PC-3 (cell line): Measurements from ENCODE around the gene PKNOX2. TPM values are rescaled to one million over a fixed set of nuclear protein-coding genes. Genes with fewer than 3 reads are reported as not detected.

ENCODE experiments used
- ATAC-seq: fragments of 200-7000 bp; cut with Tn5 transposase; 2 replicates; pipeline ENCODE4 v1.9.1; 2020; ENCODE audit warnings: mild to moderate bottlenecking, moderate library complexity
- BruUV-seq: library from RNA; stranded (reverse); fragments of 400-500 nt; replicated peaks from 2 replicates; lab custom pipeline; 2021; lab: Mats Ljungman, UMichigan
- CTCF ChIA-PET: fragments of 300-600 bp; sonication (Branson Sonifier 250); formaldehyde crosslinking; loops from one replicate; lab custom pipeline; 2022; ENCODE audit warnings: antibody characterized with exemption; lab: Charles Lee
- POLR2A ChIA-PET: fragments of 300-600 bp; sonication (Branson Sonifier 250); formaldehyde crosslinking; loops from one replicate; lab custom pipeline; 2022; ENCODE audit warnings: antibody characterized with exemption; ENCODE audit not compliant: unreplicated experiment; lab: Charles Lee
- DNase-seq: peaks from one replicate; pipeline ENCODE4 v3.0.0-alpha.2; 2015
- H2AFZ ChIP-seq: fragments of 300-600 bp; sonication (generic); 2 replicates; pipeline ENCODE4 v1.6.0; 2016; ENCODE audit warnings: antibody characterized with exemption, low read length
- H3F3A ChIP-seq: fragments of 300-600 bp; sonication (generic); one replicate; pipeline ENCODE4 v1.6.0; 2017; ENCODE audit warnings: antibody characterized with exemption, low read length, control low read depth, mild to moderate bottlenecking; ENCODE audit not compliant: unreplicated experiment
- H3K27ac ChIP-seq: fragments of 300-600 bp; sonication (generic); 2 replicates; pipeline ENCODE4 v1.5.1; 2016; ENCODE audit warnings: mild to moderate bottlenecking, low read length
- H3K27me3 ChIP-seq: fragments of 300-600 bp; sonication (generic); 2 replicates; pipeline ENCODE4 v1.6.1; 2016; ENCODE audit warnings: low read length, mixed read lengths
- H3K36me3 ChIP-seq: fragments of 300-600 bp; sonication (generic); 2 replicates; pipeline ENCODE4 v1.6.1; 2016; ENCODE audit warnings: low read depth, mixed run types, low read length, mixed read lengths
- H3K4me1 ChIP-seq: fragments of 300-600 bp; sonication (generic); 2 replicates; pipeline ENCODE4 v1.5.1; 2016; ENCODE audit warnings: low read length; ENCODE audit not compliant: insufficient read depth
- H3K4me2 ChIP-seq: fragments of 300-600 bp; sonication (generic); 2 replicates; pipeline ENCODE4 v1.6.0; 2016; ENCODE audit warnings: low read length
- H3K4me3 ChIP-seq: fragments of 300-600 bp; sonication (generic); 2 replicates; pipeline ENCODE4 v1.5.1; 2016; ENCODE audit warnings: mild to moderate bottlenecking, low read length, mixed read lengths
- H3K79me2 ChIP-seq: fragments of 300-600 bp; sonication (generic); 2 replicates; pipeline ENCODE4 v1.6.1; 2017; ENCODE audit warnings: low read length, mixed read lengths
- H3K9ac ChIP-seq: fragments of 300-600 bp; sonication (generic); 2 replicates; pipeline ENCODE4 v1.6.0; 2016; ENCODE audit warnings: mild to moderate bottlenecking, low read length
- H3K9me2 ChIP-seq: fragments of 300-600 bp; sonication (generic); replicated peaks from 2 replicates; pipeline ENCODE4 v1.6.1; 2016; ENCODE audit warnings: mixed run types, low read length, mixed read lengths
- H3K9me3 ChIP-seq: fragments of 300-600 bp; sonication (generic); 2 replicates; pipeline ENCODE4 v1.6.1; 2016; ENCODE audit warnings: low read length, mixed read lengths
- H4K20me1 ChIP-seq: fragments of 300-600 bp; sonication (generic); 2 replicates; pipeline ENCODE4 v1.6.1; 2016; ENCODE audit warnings: low read length, mixed read lengths
- CTCF ChIP-seq: fragments of 300-600 bp; sonication (generic); conservative IDR thresholded peaks from 2 replicates; pipeline ENCODE4 v1.5.1; 2017; ENCODE audit warnings: antibody characterized with exemption, low read depth, mild to moderate bottlenecking, low read length
- EZH2 ChIP-seq: fragments of 300-600 bp; sonication (generic); IDR thresholded peaks from one replicate; pipeline ENCODE4 v1.6.1; 2017; ENCODE audit warnings: antibody characterized with exemption, mild to moderate bottlenecking, low read length; ENCODE audit not compliant: unreplicated experiment
- EZH2phosphoT487 ChIP-seq: fragments of 300-600 bp; sonication (generic); IDR thresholded peaks from 2 replicates; pipeline ENCODE4 v1.6.1; 2018; ENCODE audit warnings: mild to moderate bottlenecking, antibody characterized with exemption, low read length, borderline replicate concordance
- intact Hi-C: fragments of 100-400 bp; cut with micrococcal nuclease; formaldehyde crosslinking; loops from 2 replicates; pipeline ENCODE4 v1.9.0; 2023
- total RNA-seq: library from RNA; depleted of rRNA; stranded (reverse); fragments of >200 nt; gene quantifications from 2 replicates; pipeline ENCODE4 v1.2.3, GENCODE V29; 2014

PKNOX2 gene
- total RNA-seq, 1 experiment from 2014 or later = not detected

GRCh38 chr11:125374398-125374797 lies 209.8 kb downstream of the PKNOX2 start:
- Histone ChIP-seq H2AFZ (no peak overlapping the region), H3K4me1 (no peaks in the 10 kb centered on the region), H3K9me3 (no peaks in the 10 kb centered on the region), H3K4me3 (no peak overlapping the region), H3K9ac (no peak overlapping the region), H3F3A (no peaks in the 10 kb centered on the region), H3K27me3 (peaks cover 95% of the 10 kb centered on the region), H3K9me2 (no peaks in the 10 kb centered on the region), H3K79me2 (no peaks in the 10 kb centered on the region), H4K20me1 (no peaks in the 10 kb centered on the region), H3K4me2 (no peak overlapping the region), H3K36me3 (no peaks in the 10 kb centered on the region), H3K27ac (no peak overlapping the region)
- ChIA-PET CTCF (no interaction called here), POLR2A (interaction anchor here (0.6 kb wide), 1 partner anchor 635 kb away, joined by 6 read pairs; the partner anchor contains the start of gene NRGN)
- no peak for TF ChIP-seq EZH2phosphoT487
- TF ChIP-seq CTCF = no peak
- no peak for TF ChIP-seq EZH2
- intact Hi-C loops = no loop called here
- ATAC-seq (no peak), DNase-seq (no peak)
- no TSS peak for BruUV-seq

GRCh38 chr11:125375146-125375545 lies 210.6 kb downstream of the PKNOX2 start:
- no peaks in the 10 kb centered on the region for H3K9me3 ChIP-seq
- no TSS peak for BruUV-seq
- H3K27ac ChIP-seq = no peak overlapping the region
- no peak overlapping the region for H3K9ac ChIP-seq
- H2AFZ ChIP-seq = no peak overlapping the region
- ChIA-PET CTCF (no interaction called here), POLR2A (interaction anchor here (0.6 kb wide), 1 partner anchor 392 kb away, joined by 3 read pairs; no protein-coding TSS in a partner anchor)
- peaks cover 96% of the 10 kb centered on the region for H3K27me3 ChIP-seq
- no peaks in the 10 kb centered on the region for H3F3A ChIP-seq
- no peaks in the 10 kb centered on the region for H4K20me1 ChIP-seq
- H3K79me2 ChIP-seq = no peaks in the 10 kb centered on the region
- no peaks in the 10 kb centered on the region for H3K4me1 ChIP-seq
- H3K4me3 ChIP-seq = no peak overlapping the region
- no peaks in the 10 kb centered on the region for H3K9me2 ChIP-seq
- H3K4me2 ChIP-seq = no peak overlapping the region
- TF ChIP-seq EZH2phosphoT487 = no peak
- no peak for TF ChIP-seq CTCF
- TF ChIP-seq EZH2 = no peak
- DNase-seq = no peak
- no peaks in the 10 kb centered on the region for H3K36me3 ChIP-seq
- intact Hi-C loops = no loop called here
- ATAC-seq = no peak

- TF ChIP-seq CTCF = no peak
- TF ChIP-seq EZH2phosphoT487 = no peak
- no peak for TF ChIP-seq EZH2
- H3K9me2 ChIP-seq = no peaks in the 10 kb centered on the region
- H4K20me1 ChIP-seq = no peaks in the 10 kb centered on the region
- no peaks in the 10 kb centered on the region for H3K4me1 ChIP-seq
- DNase-seq = no peak
- H3F3A ChIP-seq = no peaks in the 10 kb centered on the region
- H2AFZ ChIP-seq = no peak overlapping the region
- H3K9me3 ChIP-seq = no peaks in the 10 kb centered on the region
- H3K4me3 ChIP-seq = no peak overlapping the region
- H3K79me2 ChIP-seq = no peaks in the 10 kb centered on the region
- ChIA-PET CTCF (no interaction called here), POLR2A (no interaction called here)
- no peak overlapping the region for H3K9ac ChIP-seq
- H3K4me2 ChIP-seq = no peak overlapping the region
- H3K27me3 ChIP-seq = peaks cover 96% of the 10 kb centered on the region
- H3K36me3 ChIP-seq = no peaks in the 10 kb centered on the region
- no peak overlapping the region for H3K27ac ChIP-seq
- intact Hi-C loops = no loop called here
- no peak for ATAC-seq
- no TSS peak for BruUV-seq
Observed at GRCh38 chr11:125376117-125376516, 211.6 kb downstream of the PKNOX2 start.
